Measurements from ENCODE around the gene FAM83D. TPM values are rescaled to one million over a fixed set of nuclear protein-coding genes. Genes with fewer than 3 reads are reported as not detected.
A peak's percentile ranks its signal among the peaks of the same experiment; 100 is the strongest.

FAM83D gene
- total RNA-seq, 1 donor from 2014 or later: 2.4 TPM

GRCh38 chr20:38893565-38894090 lies 32.6 kb upstream of the FAM83D start:
- DNase-seq (ENCODE audit: low spot score in 2 of 2): peak; percentile 70 to 84
- no peak for FAIRE-seq

DNA sequence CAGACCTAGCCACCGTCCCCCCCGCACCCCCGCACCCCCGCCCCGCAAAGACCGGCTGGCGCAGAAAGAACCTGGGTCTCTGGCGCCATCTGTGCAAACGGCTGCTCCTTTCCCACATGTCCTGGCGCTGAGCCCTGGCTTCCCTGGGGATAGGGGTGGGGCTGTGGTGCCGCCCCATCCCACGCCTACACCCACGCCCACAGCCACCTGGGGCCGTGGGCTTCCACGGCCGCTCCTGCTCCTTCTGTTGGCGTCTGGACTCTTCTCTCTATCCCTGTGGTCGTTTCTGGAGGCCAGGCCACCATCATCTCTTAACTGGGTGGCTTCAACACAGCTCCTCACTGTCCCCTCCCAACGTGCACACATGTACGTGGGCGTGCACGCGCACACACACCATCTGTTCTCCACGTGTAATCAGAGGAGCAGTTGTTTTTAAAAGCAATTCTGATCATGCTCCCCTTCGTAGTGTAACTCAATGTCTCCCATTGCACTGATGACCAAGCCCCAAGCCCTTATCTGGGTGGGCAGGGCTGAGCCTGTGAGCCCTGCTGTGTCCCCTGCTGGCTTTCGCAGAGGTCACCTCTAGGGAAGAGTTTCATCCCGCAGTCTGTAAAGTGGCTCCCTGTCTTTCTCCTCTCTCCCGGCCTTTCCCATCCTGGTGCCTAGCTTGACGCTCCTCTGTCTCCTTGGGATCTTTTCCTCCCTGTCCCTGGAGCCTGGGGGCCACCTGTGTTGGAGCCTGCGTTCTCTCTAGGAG lies 31.9 kb upstream of the FAM83D start:
- FAIRE-seq (no peak), DNase-seq (ENCODE audit: low spot score in 2 of 2) (no peak)

DNA sequence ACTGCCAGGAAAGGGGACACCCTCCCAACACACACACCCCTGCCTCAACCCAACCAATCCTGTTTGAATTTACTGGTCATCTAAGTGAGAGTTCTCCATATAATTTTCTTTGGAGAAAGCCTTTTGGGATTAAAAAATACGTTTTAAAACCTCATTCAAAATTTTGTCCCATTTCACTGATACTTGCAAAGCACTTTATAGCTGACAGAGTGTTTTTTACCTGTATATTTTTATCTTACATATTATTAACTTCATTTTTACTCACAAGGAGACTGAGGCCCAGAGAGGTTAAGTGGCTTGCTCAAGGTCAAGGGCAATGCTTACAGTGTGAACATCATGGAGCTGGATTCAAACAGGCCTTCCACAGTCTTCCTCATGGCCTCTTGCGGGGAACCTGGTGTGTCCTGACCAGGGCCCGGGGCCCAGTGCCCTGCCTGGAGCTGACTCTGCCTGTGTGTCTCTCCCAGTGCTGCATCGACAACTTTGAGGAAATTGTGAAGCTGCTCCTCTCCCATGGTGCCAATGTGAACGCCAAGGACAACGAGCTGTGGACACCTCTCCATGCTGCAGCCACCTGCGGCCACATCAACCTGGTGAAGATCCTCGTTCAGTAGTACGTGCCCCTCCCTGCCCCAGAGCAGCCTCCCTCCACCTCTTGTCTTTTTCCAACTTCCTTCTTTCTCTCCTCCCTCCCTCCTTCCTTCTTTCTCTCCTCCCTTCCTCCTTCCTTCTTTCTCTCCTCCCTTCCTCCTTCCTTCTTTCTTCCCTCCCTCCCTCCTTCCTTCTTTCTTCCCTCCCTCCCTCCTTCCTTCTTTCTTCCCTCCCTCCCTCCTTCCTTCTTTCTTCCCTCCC lies 30.9 kb upstream of the FAM83D start:
- FAIRE-seq (no peak), DNase-seq (ENCODE audit: low spot score in 2 of 2) (no peak)

- no peak for FAIRE-seq
- DNase-seq (ENCODE audit: low spot score in 2 of 2): no peak
These were observed 30.1 kb upstream of the FAM83D start for GRCh38 chr20:38896009-38896594.

DNA sequence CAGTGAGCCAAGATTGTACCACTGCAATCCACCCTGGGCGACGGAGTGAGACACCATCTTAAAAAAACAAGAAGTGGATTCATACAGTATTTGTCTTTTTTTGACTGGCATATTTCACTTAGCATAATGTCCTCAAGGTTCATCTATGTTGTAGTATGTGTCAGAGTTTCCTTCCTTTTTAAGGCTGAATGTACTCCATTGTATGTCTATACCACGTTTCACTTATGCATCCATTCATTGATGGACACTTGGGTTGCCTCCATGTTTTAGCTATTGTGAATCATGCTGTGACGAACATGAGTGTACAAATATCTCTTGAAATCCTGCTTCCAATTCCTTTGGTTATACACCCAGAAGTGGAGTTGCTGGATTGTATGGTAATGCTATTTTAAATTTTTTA lies 28.9 kb upstream of the FAM83D start:
- no peak for FAIRE-seq
- DNase-seq (ENCODE audit: low spot score in 2 of 2): no peak

GRCh38 chr20:38900606-38901005 lies 25.6 kb upstream of the FAM83D start:
- FAIRE-seq (no peak), DNase-seq (ENCODE audit: low spot score in 2 of 2) (no peak)

DNA sequence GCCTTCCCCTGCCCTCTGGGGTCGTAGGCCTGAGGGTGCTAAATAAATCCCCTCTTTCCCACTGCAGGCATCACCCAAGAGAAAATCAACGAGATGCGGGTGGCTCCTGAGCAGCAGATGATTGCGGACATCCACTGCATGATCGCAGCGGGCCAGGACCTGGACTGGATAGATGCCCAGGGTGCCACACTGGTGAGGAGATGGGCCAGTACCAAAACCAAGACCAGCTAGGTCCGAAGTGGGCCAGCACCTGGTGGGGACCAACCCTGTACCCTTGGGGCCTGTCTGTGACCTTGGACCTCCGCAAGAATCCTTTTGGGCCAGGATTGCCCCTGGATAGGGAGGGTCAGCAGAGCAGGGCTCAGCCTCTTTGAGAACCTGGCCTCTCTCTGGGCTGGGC lies 23.6 kb upstream of the FAM83D start:
- DNase-seq (ENCODE audit: low spot score in 2 of 2): no peak
- FAIRE-seq: no peak

DNA sequence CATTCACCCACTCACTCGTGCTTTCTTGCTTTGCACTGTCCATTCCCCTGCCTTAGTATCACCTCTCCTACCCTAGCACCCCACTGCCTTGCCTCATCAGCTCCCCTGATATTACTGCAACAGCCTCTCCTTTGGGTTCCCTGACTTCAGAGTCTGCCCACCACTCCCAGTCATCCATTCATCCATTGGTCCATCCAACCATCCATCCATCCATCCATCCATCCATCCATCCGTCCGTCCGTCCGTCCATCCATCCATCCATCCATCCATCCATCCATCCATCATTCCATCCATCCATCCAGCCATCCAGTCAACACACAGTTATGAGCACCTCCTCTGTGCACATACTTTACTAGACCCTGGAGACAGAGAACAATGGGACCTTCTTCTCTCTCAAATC lies 22.9 kb upstream of the FAM83D start:
- DNase-seq (ENCODE audit: low spot score in 2 of 2): no peak
- no peak for FAIRE-seq

- no peak for FAIRE-seq
- no peak for DNase-seq (ENCODE audit: low spot score in 2 of 2)
These were observed 20.8 kb upstream of the FAM83D start for GRCh38 chr20:38905375-38905774.

DNA sequence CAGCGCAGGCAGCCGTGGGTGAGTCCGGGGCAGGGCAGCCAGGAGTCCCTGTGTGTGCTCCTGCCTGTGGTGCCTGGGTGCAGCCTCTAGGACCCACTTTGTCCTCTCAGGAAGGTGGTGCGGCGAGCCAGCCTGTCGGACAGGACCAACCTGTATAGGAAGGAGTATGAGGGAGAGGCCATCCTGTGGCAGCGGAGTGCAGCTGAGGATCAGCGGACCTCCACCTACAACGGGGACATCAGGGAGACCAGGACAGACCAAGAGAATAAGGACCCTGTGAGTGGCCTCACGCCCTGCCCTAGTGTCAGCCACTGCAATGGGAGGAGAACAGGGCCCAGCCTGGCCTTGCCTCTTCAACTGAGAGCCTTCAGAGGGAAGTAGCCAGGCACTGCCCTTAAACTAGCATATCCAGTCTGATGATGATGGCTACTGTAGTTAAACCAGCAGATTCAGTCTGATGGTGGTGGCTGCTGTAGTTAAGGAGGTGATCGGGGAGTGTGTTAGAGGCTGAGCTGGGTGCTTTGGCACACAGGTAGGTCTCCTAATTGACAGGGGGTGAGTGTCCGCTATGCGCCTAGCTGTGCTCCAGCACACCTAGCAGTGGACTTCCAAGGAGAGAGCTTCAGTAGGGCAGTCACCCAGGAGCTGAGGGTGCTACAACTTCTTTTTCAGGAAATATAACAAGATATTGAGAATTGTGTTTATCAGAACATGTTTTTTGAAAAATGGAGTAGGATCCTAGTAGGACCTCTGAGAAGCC lies 18.1 kb upstream of the FAM83D start:
- FAIRE-seq (no peak), DNase-seq (ENCODE audit: low spot score in 2 of 2) (no peak)

DNA sequence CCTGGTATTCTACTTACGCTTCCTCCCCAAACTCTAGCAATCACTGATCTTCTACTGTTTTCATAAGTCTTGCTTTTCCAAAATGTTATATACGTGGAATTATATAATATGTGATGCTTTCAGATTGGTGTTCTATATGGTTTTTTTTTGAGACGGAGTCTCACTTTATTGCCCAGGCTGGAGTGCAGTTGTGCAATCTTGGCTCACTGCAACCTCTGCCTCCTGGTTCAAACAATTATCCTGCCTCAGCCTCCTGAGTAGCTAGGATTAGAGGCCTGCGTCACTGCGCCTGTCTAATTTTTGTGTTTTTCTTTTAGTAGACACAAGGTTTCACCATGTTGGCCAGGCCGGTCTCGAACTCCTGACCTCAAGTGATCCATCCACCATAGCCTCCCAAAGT lies 10.9 kb upstream of the FAM83D start:
- FAIRE-seq (no peak), DNase-seq (ENCODE audit: low spot score in 2 of 2) (no peak)

- FAIRE-seq (no peak), DNase-seq (ENCODE audit: low spot score in 2 of 2) (no peak)
These were observed 8.6 kb upstream of the FAM83D start for GRCh38 chr20:38917657-38918056.

DNA sequence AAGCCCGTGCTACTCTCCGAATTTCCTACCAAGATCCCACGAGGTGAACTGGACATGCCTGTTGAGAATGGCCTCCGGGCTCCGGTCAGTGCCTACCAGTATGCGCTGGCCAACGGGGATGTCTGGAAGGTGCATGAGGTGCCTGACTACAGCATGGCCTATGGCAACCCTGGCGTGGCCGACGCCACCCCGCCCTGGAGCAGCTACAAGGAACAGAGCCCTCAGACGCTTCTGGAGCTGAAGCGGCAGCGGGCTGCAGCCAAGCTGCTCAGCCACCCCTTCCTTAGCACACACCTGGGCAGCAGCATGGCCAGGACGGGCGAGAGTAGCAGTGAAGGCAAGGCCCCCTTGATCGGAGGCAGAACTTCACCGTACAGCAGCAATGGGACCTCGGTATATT lies 8.0 kb upstream of the FAM83D start:
- no peak for FAIRE-seq
- DNase-seq (ENCODE audit: low spot score in 2 of 2): no peak

DNA sequence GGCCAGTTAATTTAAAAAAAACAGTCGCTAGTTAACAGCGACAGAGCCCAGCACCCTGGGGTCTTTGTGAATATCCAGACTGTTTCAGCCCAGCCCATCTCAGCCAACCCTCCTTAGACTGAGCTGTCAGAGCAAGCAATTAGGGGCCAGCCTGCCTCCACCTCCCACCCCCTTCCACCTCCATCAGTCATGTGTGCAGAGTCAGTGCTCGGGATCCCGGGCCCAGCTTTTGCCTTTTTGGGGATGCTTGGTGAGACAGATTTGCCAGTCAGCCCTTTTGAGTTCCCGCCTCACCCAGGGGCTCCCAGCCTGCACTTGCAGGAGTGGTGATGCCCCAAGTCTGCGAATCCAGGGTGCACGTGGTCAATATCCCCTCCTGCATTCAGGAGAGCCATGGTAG lies 6.5 kb upstream of the FAM83D start:
- FAIRE-seq (no peak), DNase-seq (ENCODE audit: low spot score in 2 of 2) (no peak)

GRCh38 chr20:38920411-38920810 lies 5.8 kb upstream of the FAM83D start:
- no peak for FAIRE-seq
- no peak for DNase-seq (ENCODE audit: low spot score in 2 of 2)

GRCh38 chr20:38920851-38921250 lies 5.4 kb upstream of the FAM83D start:
- DNase-seq (ENCODE audit: low spot score in 2 of 2): no peak
- FAIRE-seq: no peak

DNA sequence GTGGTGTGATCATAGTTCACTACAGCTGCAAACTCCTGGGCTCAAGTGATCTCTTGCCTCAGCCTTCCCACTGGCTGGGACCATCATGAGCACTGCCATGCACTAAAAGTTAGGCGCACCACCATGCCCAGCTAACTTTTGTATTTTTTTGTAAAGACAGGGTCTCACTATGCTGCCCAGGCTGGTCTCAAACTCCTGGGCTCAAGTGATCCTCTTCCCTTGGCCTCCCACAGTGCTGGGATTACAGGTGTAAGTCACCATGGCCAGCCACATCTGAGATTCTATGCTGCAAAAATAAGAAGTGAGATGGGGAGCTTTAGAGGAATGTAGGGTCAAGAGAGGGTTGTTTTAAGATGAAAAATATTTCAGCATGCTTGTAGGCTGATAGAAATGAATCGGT lies 1.5 kb upstream of the FAM83D start:
- FAIRE-seq: no peak
- DNase-seq (ENCODE audit: low spot score in 2 of 2): no peak

DNA sequence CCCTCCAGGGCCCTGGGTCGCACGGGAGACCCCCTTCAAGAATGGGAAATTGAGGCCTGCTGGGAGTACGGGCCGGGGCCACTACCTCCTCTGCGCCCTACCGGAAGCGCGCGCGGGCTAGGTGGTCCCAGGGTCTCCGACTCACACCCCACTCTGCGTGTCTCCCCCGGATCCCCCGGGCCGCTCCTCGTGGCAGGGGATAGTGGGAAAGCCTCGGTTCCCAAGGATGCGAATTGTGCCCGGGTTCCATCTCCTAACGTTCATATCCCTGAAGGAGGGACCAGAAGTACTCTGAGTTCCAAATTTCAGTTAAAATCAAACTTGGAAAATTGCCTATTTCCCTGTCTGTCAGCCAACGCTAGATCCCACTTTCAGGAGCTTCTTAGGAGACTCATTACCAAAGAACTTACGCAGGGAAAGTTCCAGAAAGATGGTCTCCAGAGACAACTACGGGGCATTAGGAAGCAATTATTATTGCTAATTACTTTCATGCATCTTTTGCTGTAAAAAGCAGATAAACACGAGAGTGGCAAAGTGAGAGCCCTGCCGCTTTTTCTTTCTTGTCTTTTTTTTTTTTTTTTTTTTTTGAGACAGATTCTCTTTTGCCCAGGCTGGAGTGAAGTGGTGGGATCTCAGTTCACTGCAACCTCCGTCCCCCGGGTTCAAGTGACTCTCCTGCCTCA lies 858 bp downstream of the FAM83D start:
- DNase-seq (ENCODE audit: low spot score in 2 of 2) (no peak), FAIRE-seq (no peak)

- FAIRE-seq: no peak
- DNase-seq (ENCODE audit: low spot score in 2 of 2): no peak
These were observed 1.8 kb downstream of the FAM83D start for GRCh38 chr20:38927902-38928578.

GRCh38 chr20:38930242-38930569 lies 4.0 kb downstream of the FAM83D start:
- FAIRE-seq (no peak), DNase-seq (ENCODE audit: low spot score in 2 of 2) (no peak)

All from frontal cortex (tissue), 4 donors.